ENCODE results near the gene BCL2A1.
A peak's percentile ranks its signal among the peaks of the same experiment; 100 is the strongest.

The BCL2A1 gene

GRCh38 chr15:79923515-79924169 is 47.4 kb downstream of the BCL2A1 start:
- Histone ChIP-seq H3K4me3 (ENCODE audit: low read length) (peak overlapping the region; percentile 68), H4K5ac (ENCODE audit: low read length) (no peak overlapping the region)
- peak; percentile 99 for DNase-seq

DNA sequence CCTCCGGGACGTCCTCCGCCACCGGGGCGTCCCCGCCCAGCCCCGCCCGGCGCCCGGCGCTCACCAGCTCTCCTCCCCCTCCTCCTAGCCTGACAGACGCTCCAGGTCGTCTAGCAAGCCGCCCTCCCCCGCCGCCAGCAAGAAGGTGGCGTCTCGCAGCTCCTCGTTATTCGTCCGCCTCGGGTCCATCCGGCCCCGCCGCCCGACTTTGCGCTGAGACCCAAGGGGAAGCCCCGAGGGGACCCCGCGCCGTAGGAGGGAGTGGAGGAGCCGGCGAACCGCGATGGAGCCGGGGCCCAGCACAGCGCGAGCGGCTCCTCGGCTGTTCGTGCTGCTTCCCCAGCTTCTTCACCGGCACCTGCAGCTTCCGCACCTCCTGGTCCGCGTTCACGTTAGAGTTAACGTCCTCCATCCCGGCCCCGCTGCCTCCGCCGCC is 47.9 kb downstream of the BCL2A1 start:
- Histone ChIP-seq H3K79me2 (ENCODE audit: control insufficient read depth, insufficient read depth, low read length) (peaks cover 24% of the 10 kb centered on the region), H3K4me1 (ENCODE audit: control insufficient read depth, low read depth, low read length) (no peaks in the 10 kb centered on the region), H4K8ac (ENCODE audit: low read depth, low read length) (no peak overlapping the region), H3K79me1 (ENCODE audit: low read length) (peaks cover 12% of the 10 kb centered on the region), H3K4ac (ENCODE audit: low read depth, low read length) (peak overlapping the region; percentile 42), H3K23ac (ENCODE audit: low read length) (peak overlapping the region; percentile 80), H3K18ac (ENCODE audit: low read length) (peak overlapping the region; percentile 19), H3K56ac (ENCODE audit: low read length) (peak overlapping the region; percentile 98), H2AK5ac (ENCODE audit: low read length) (no peak overlapping the region), H3K4me2 (ENCODE audit: low read length) (no peak overlapping the region), H4K5ac (ENCODE audit: low read length) (no peak overlapping the region), H3K4me3 (ENCODE audit: low read length) (peak overlapping the region; percentile 68), H2BK15ac (replicated peaks; ENCODE audit: low read depth) (no peak overlapping the region), H3K9ac (ENCODE audit: low read length) (peak overlapping the region; percentile 83), H3K27me3 (ENCODE audit: insufficient read depth, low read length, poor library complexity) (no peaks in the 10 kb centered on the region), H3K36me3 (ENCODE audit: control insufficient read depth, insufficient read depth, low read length) (peaks cover 5% of the 10 kb centered on the region), H2BK120ac (ENCODE audit: low read depth, low read length) (no peak overlapping the region), H3K27ac (ENCODE audit: low read depth, low read length) (peak overlapping the region; percentile 84), H2BK5ac (ENCODE audit: low read length) (peak overlapping the region; percentile 85)
- WGBS (ENCODE audit: extremely low coverage, insufficient coverage, low lambda C conversion rate): no CpG with 5 or more reads among the region's 51 CpGs
- DNase-seq: peak; percentile 77

More at GRCh38 chr15:79923515-79924169, 47.4 kb downstream of the BCL2A1 start:
- Histone ChIP-seq H3K79me1 (ENCODE audit: low read length) (peaks cover 12% of the 10 kb centered on the region), H2BK5ac (ENCODE audit: low read length) (peak overlapping the region; percentile 85), H3K4ac (ENCODE audit: low read depth, low read length) (peak overlapping the region; percentile 85), H3K27ac (ENCODE audit: low read depth, low read length) (peak overlapping the region; percentile 84), H3K4me2 (ENCODE audit: low read length) (peak overlapping the region; percentile 32), H3K4me1 (ENCODE audit: control insufficient read depth, low read depth, low read length) (no peaks in the 10 kb centered on the region), H4K8ac (ENCODE audit: low read depth, low read length) (no peak overlapping the region), H3K18ac (ENCODE audit: low read length) (peak overlapping the region; percentile 43), H2BK120ac (ENCODE audit: low read depth, low read length) (no peak overlapping the region), H3K9ac (ENCODE audit: low read length) (peak overlapping the region; percentile 83), H3K23ac (ENCODE audit: low read length) (peak overlapping the region; percentile 80), H2BK15ac (replicated peaks; ENCODE audit: low read depth) (no peak overlapping the region), H2AK5ac (ENCODE audit: low read length) (no peak overlapping the region), H3K56ac (ENCODE audit: low read length) (peak overlapping the region; percentile 98), H3K79me2 (ENCODE audit: control insufficient read depth, insufficient read depth, low read length) (peaks cover 24% of the 10 kb centered on the region), H3K36me3 (ENCODE audit: control insufficient read depth, insufficient read depth, low read length) (peaks cover 5% of the 10 kb centered on the region), H3K27me3 (ENCODE audit: insufficient read depth, low read length, poor library complexity) (no peaks in the 10 kb centered on the region)
- WGBS (ENCODE audit: extremely low coverage, insufficient coverage, low lambda C conversion rate): no CpG with 5 or more reads among the region's 68 CpGs

GRCh38 chr15:79922512-79923078 is 48.4 kb downstream of the BCL2A1 start:
- no peak overlapping the region for H2BK15ac ChIP-seq (replicated peaks; ENCODE audit: low read depth)
- peak overlapping the region; percentile 42 for H3K4ac ChIP-seq (ENCODE audit: low read depth, low read length)
- H2BK120ac ChIP-seq (ENCODE audit: low read depth, low read length): no peak overlapping the region
- H3K9ac ChIP-seq (ENCODE audit: low read length): peak overlapping the region; percentile 83
- H3K36me3 ChIP-seq (ENCODE audit: control insufficient read depth, insufficient read depth, low read length): peaks cover 5% of the 10 kb centered on the region
- WGBS (ENCODE audit: extremely low coverage, insufficient coverage, low lambda C conversion rate): no CpG with 5 or more reads among the region's 17 CpGs
- H4K5ac ChIP-seq (ENCODE audit: low read length): no peak overlapping the region
- peak overlapping the region; percentile 55 for H2AK5ac ChIP-seq (ENCODE audit: low read length)
- no peak overlapping the region for H3K23ac ChIP-seq (ENCODE audit: low read length)
- peaks cover 12% of the 10 kb centered on the region for H3K79me1 ChIP-seq (ENCODE audit: low read length)
- no peaks in the 10 kb centered on the region for H3K4me1 ChIP-seq (ENCODE audit: control insufficient read depth, low read depth, low read length)
- peak overlapping the region; percentile 95 for H3K4me2 ChIP-seq (ENCODE audit: low read length)
- H4K8ac ChIP-seq (ENCODE audit: low read depth, low read length): no peak overlapping the region
- H3K27me3 ChIP-seq (ENCODE audit: insufficient read depth, low read length, poor library complexity): no peaks in the 10 kb centered on the region
- peak overlapping the region; percentile 98 for H3K56ac ChIP-seq (ENCODE audit: low read length)
- H3K79me2 ChIP-seq (ENCODE audit: control insufficient read depth, insufficient read depth, low read length): peaks cover 24% of the 10 kb centered on the region
- peak overlapping the region; percentile 84 for H3K27ac ChIP-seq (ENCODE audit: low read depth, low read length)
- DNase-seq: no peak
- H3K4me3 ChIP-seq (ENCODE audit: low read length): peak overlapping the region; percentile 68
- H3K18ac ChIP-seq (ENCODE audit: low read length): peak overlapping the region; percentile 16
- H2BK5ac ChIP-seq (ENCODE audit: low read length): no peak overlapping the region

- H3K27me3 ChIP-seq (ENCODE audit: insufficient read depth, low read length, poor library complexity): no peaks in the 10 kb centered on the region
- no peak overlapping the region for H2BK15ac ChIP-seq (replicated peaks; ENCODE audit: low read depth)
- peaks cover 7% of the 10 kb centered on the region for H3K36me3 ChIP-seq (ENCODE audit: control insufficient read depth, insufficient read depth, low read length)
- no peak overlapping the region for H3K4me3 ChIP-seq (ENCODE audit: low read length)
- no peak overlapping the region for H2BK120ac ChIP-seq (ENCODE audit: low read depth, low read length)
- peaks cover 24% of the 10 kb centered on the region for H3K79me2 ChIP-seq (ENCODE audit: control insufficient read depth, insufficient read depth, low read length)
- H3K79me1 ChIP-seq (ENCODE audit: low read length): peaks cover 12% of the 10 kb centered on the region
- H3K9ac ChIP-seq (ENCODE audit: low read length): no peak overlapping the region
- H3K56ac ChIP-seq (ENCODE audit: low read length): no peak overlapping the region
- H3K23ac ChIP-seq (ENCODE audit: low read length): no peak overlapping the region
- DNase-seq: no peak
- no peak overlapping the region for H3K18ac ChIP-seq (ENCODE audit: low read length)
- H2BK5ac ChIP-seq (ENCODE audit: low read length): no peak overlapping the region
- no CpG with 5 or more reads among the region's 12 CpGs for WGBS (ENCODE audit: extremely low coverage, insufficient coverage, low lambda C conversion rate)
- H4K8ac ChIP-seq (ENCODE audit: low read depth, low read length): no peak overlapping the region
- H3K4ac ChIP-seq (ENCODE audit: low read depth, low read length): no peak overlapping the region
- H4K5ac ChIP-seq (ENCODE audit: low read length): no peak overlapping the region
- no peak overlapping the region for H2AK5ac ChIP-seq (ENCODE audit: low read length)
- H3K4me1 ChIP-seq (ENCODE audit: control insufficient read depth, low read depth, low read length): no peaks in the 10 kb centered on the region
- H3K27ac ChIP-seq (ENCODE audit: low read depth, low read length): no peak overlapping the region
- H3K4me2 ChIP-seq (ENCODE audit: low read length): no peak overlapping the region
These were observed 51.1 kb downstream of the BCL2A1 start for GRCh38 chr15:79919749-79920511.

DNA sequence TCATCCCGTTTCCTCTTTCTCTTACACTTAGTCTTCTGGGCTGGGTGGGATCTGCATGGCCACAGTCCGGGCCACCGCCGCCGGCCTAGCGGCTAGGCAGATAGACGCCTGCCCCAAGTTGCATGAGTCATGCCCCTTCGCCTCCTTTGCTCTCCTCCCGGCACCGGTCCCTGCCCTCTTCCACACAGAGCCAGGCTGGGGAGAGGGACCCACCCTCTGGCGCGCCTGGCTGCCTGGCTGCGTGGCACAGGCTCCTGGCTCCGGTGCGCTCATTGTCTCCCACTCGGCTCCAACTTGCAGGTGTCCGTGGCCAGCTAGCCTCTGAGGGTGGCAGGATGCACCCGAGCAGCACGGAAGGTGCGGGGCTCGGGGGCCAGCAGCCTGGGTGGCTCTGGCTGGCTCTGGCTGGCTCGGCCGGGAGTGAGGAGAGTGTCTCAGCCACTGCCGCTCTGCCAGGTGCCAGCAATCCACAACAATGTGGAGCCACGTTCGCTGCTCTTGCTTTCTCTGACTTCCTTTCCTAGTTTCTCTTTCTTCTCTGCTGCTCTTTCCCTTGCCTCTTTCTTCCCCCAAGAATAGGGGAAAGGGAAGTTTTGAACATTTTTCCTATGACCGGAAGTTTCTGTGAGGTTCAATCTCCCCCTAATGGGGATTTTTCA is 51.8 kb downstream of the BCL2A1 start:
- no peak for DNase-seq
- no peak overlapping the region for H2BK15ac ChIP-seq (replicated peaks; ENCODE audit: low read depth)
- no peak overlapping the region for H3K56ac ChIP-seq (ENCODE audit: low read length)
- H4K8ac ChIP-seq (ENCODE audit: low read depth, low read length): no peak overlapping the region
- no peak overlapping the region for H2BK5ac ChIP-seq (ENCODE audit: low read length)
- peaks cover 12% of the 10 kb centered on the region for H3K79me1 ChIP-seq (ENCODE audit: low read length)
- no peak overlapping the region for H3K23ac ChIP-seq (ENCODE audit: low read length)
- no peaks in the 10 kb centered on the region for H3K4me1 ChIP-seq (ENCODE audit: control insufficient read depth, low read depth, low read length)
- no peak overlapping the region for H3K4me2 ChIP-seq (ENCODE audit: low read length)
- no peak overlapping the region for H3K4me3 ChIP-seq (ENCODE audit: low read length)
- H3K9ac ChIP-seq (ENCODE audit: low read length): no peak overlapping the region
- no peak overlapping the region for H2AK5ac ChIP-seq (ENCODE audit: low read length)
- H3K36me3 ChIP-seq (ENCODE audit: control insufficient read depth, insufficient read depth, low read length): peaks cover 7% of the 10 kb centered on the region
- H3K79me2 ChIP-seq (ENCODE audit: control insufficient read depth, insufficient read depth, low read length): peaks cover 24% of the 10 kb centered on the region
- no peak overlapping the region for H4K5ac ChIP-seq (ENCODE audit: low read length)
- no peak overlapping the region for H3K27ac ChIP-seq (ENCODE audit: low read depth, low read length)
- no CpG with 5 or more reads among the region's 27 CpGs for WGBS (ENCODE audit: extremely low coverage, insufficient coverage, low lambda C conversion rate)
- no peak overlapping the region for H2BK120ac ChIP-seq (ENCODE audit: low read depth, low read length)
- no peak overlapping the region for H3K4ac ChIP-seq (ENCODE audit: low read depth, low read length)
- H3K27me3 ChIP-seq (ENCODE audit: insufficient read depth, low read length, poor library complexity): no peaks in the 10 kb centered on the region
- no peak overlapping the region for H3K18ac ChIP-seq (ENCODE audit: low read length)
